ENCODE results near the gene SLC22A8.

DNA sequence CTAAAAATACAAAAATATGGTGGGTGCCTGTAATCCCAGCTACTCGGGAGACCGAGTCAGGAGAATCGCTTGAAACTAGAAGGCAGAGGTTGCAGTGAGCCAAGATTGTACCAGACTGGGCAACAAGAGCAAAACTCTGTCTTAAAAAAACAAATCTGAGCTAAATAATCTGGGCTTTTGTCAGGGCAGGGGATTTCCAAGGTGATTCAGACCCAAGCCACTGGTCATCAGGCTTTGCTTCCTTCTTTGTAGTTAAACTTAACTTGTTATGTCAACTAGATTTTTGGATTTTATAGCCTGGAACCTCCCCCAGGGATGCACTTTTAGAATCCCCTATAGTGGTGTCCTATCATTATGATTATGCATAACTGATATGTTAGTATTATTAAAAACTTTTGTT is 27.0 kb upstream of the SLC22A8 start:
- TF ChIP-seq EZH2phosphoT487 (IDR thresholded peaks at IDR 0.05; ENCODE audit: unreplicated experiment) (no peak), CTCF (conservative IDR thresholded peaks at IDR 0.05; ENCODE audit: low read depth in 2 of 2) (no peak)

Data from GM23338 (cell line).